Thoracic aorta (tissue), 2 donors: ENCODE measurements around the gene GAL3ST1. TPM values are rescaled to one million over a fixed set of nuclear protein-coding genes. Genes with fewer than 3 reads are reported as not detected.

Source experiments
- ATAC-seq: fragments of 150-250 bp; one replicate; pipeline ENCODE4 v1.8.0; 2017; ENCODE audit warnings: low read depth; ENCODE audit not compliant: insufficient number of reproducible peaks, low FRiP score
- DNase-seq: peaks from one replicate; pipeline ENCODE4 v3.0.0-alpha.2; 2020; ENCODE audit warnings: low spot score
- H3K27ac ChIP-seq, 2 donors: fragments of 200-600 bp; sonication (generic); 1 replicate in 1 of 2; 2 replicates in 1 of 2; pipeline ENCODE4 v1.5.1; 2016; ENCODE audit warnings: mild to moderate bottlenecking in 2 of 2, moderate library complexity in 2 of 2
- H3K27me3 ChIP-seq: fragments of 200-600 bp; sonication (generic); replicated peaks from 2 replicates; pipeline ENCODE4 v1.6.0; 2016; ENCODE audit warnings: mild to moderate bottlenecking; ENCODE audit not compliant: insufficient read depth
- H3K36me3 ChIP-seq: fragments of 200-600 bp; sonication (generic); one replicate; pipeline ENCODE4 v1.5.1; 2016
- H3K4me1 ChIP-seq, 2 donors: fragments of 200-600 bp; sonication (generic); 1 replicate in 1 of 2; 2 replicates in 1 of 2; pipeline versions ENCODE4 v1.5.1 to v1.6.0; 2016; ENCODE audit warnings: low read depth in 2 of 2, mild to moderate bottlenecking in 1 of 2; ENCODE audit not compliant: control insufficient read depth in 1 of 2
- H3K4me3 ChIP-seq: fragments of 200-600 bp; sonication (generic); 2 replicates; pipeline ENCODE4 v1.5.1; 2016; ENCODE audit warnings: mild to moderate bottlenecking
- H3K9me3 ChIP-seq: fragments of 200-600 bp; sonication (generic); 2 replicates; pipeline ENCODE4 v1.5.1; 2016
- CTCF ChIP-seq: fragments of 200-600 bp; sonication (generic); IDR thresholded peaks from one replicate; pipeline ENCODE4 v1.5.1; 2019; ENCODE audit warnings: antibody characterized with exemption
- total RNA-seq, 2 donors: library from RNA; depleted of rRNA; stranded (reverse); fragments of >200 nt; gene quantifications; one replicate each; pipeline versions ENCODE4 v1.1.0 to v1.2.3, GENCODE V29; 2016

The GAL3ST1 gene
- total RNA-seq, 2 donors from 2014 or later = 1.5 to 2.2 TPM

- Histone ChIP-seq H3K4me1 (no peaks in the 10 kb centered on the region), H3K27me3 (no peaks in the 10 kb centered on the region), H3K4me3 (no peak overlapping the region), H3K36me3 (no peaks in the 10 kb centered on the region), H3K9me3 (no peaks in the 10 kb centered on the region), H3K27ac (no peak overlapping the region)
- TF ChIP-seq CTCF = no peak
- DNase-seq (no peak), ATAC-seq (no peak)
These were observed 39.3 kb downstream of the GAL3ST1 start for GRCh38 chr22:30535182-30535581.

DNA sequence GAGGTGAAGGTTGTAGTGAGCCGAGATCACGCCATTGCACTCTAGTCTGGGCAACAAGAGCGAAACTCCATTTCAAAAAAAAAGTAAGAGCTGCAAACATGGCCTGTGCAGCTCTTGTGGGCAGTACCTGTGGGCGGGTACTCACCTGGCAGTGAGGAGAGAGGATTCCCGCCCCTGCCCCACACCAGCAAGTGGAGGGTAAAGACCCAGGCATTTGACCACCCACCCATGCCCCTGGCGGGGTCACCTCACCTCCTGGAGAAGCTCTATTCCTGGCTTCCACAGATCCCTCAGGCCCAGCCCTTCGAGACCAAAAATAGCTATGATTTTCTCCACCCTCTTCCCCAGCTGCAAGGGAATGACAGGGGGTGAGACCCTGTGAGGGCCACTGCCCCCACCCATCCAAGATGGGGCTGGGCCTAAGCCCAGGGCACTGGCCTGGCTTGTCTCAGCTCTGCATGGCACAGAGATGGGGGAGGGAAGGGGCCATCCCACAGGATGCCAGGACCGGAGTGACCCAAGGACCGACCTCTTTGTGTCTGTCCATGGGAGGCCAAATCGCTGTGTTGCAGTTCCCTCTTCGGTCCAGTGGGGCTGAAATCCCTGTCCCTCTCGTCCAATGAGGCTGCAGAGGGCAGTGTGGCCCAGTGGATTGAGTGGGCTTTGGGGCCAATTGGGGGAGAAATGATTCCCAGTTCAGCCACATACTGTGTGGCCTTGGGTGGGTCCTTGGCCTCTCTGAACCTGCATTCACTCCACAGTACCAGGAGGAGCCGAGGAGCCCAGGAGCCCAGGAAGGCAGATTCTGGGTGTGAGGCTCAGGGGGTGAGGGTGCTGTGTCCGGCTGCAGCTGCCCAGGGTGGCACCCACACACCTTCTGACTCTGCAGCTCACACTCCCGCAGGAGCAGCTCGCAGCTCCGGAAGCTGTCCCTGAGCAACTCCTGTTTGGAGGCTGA lies 42.5 kb downstream of the GAL3ST1 start:
- DNase-seq = no peak
- no peaks in the 10 kb centered on the region for H3K4me1 ChIP-seq
- no peak overlapping the region for H3K4me3 ChIP-seq
- H3K27me3 ChIP-seq = no peaks in the 10 kb centered on the region
- H3K36me3 ChIP-seq = no peaks in the 10 kb centered on the region
- no peak for TF ChIP-seq CTCF
- no peak overlapping the region for H3K27ac ChIP-seq
- no peaks in the 10 kb centered on the region for H3K9me3 ChIP-seq
- no peak for ATAC-seq

GRCh38 chr22:30526656-30527055 lies 47.8 kb downstream of the GAL3ST1 start:
- no peak for ATAC-seq
- no peak for TF ChIP-seq CTCF
- Histone ChIP-seq H3K9me3 (no peaks in the 10 kb centered on the region), H3K27me3 (no peaks in the 10 kb centered on the region), H3K4me1 (no peaks in the 10 kb centered on the region), H3K36me3 (no peaks in the 10 kb centered on the region), H3K27ac (no peak overlapping the region), H3K4me3 (no peak overlapping the region)
- DNase-seq = no peak

- Histone ChIP-seq H3K36me3 (no peaks in the 10 kb centered on the region), H3K27ac (no peak overlapping the region), H3K27me3 (no peaks in the 10 kb centered on the region), H3K4me1 (no peaks in the 10 kb centered on the region), H3K4me3 (no peak overlapping the region), H3K9me3 (no peaks in the 10 kb centered on the region)
- no peak for TF ChIP-seq CTCF
- no peak for ATAC-seq
- DNase-seq = no peak
These were observed 50.6 kb downstream of the GAL3ST1 start for GRCh38 chr22:30523646-30524489.
